Stimulated activated CD8-positive, alpha-beta memory T cell treated with anti-CD3 and anti-CD28 coated beads, Interleukin-15, amount 100 ng/mL, for 1 hour (primary cell): ENCODE measurements around the gene DCBLD2.

Experiments used
- DNase-seq: peaks from one replicate; pipeline ENCODE4 v3.0.0-alpha.2; 2020; ENCODE audit warnings: low read depth

The DCBLD2 gene

DNA sequence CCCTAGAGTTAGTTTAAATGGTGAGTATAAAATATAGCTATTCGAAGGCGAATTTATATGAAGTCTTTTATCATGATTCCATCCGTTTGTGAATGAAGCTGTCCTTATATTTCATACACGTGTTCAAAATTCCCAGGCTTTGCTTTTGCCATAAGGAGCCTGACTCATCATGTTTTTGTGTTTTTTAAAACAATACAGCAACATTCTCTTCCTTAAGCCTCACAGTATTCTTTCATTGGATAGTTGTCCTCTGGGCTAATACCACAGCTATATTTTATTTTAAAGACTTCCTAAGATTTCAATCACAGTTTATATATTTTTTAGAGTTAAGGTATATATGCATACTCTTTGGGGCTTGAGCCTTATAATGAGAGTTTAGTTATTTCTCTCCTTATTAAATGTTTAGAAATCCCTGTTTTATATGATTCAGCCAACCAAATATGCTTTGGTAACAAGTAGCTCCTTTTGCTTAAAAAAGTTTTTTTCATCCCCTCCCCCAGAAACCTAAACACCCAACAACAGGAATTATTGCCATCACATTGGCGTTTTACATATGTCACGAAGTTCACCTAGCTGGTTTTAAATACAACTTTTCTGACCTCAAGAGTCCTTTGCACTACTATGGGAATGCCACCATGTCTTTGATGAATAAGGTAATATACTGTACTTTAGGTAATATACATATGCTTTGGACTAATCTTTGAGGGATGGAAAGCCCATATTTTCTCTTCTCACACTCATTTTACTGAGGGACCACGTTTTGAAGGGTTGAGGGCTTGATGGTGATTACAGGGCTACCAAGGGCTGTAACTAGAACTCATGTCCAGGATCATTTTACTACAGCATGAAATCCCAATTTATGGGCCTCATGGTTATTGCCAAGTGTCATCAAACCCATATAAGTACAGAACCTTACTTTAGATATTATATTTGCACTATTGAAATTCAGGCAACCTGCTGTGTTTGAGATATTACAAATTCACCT, 109.9 kb downstream of the DCBLD2 start:
- DNase-seq = no peak

DNA sequence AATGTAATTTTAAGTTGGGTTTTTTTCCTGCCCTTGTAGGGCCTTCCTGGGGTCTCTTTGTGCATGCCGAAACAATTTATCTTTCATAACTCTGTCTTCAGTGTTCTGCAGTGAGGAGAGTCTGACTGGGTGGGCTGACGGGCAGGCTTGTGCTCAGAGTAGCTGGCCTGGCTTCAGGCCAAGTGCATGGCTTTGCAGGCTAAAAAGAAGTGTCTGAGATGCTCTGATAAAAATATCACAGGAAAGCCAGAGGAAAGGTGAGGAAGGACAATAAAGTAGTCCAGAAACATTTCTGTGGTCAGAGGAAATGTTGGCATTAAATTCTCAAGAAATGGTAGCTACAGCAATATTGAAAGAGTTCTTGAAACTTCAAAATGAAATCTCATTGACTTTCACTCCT, 112.8 kb downstream of the DCBLD2 start:
- DNase-seq = no peak

DNA sequence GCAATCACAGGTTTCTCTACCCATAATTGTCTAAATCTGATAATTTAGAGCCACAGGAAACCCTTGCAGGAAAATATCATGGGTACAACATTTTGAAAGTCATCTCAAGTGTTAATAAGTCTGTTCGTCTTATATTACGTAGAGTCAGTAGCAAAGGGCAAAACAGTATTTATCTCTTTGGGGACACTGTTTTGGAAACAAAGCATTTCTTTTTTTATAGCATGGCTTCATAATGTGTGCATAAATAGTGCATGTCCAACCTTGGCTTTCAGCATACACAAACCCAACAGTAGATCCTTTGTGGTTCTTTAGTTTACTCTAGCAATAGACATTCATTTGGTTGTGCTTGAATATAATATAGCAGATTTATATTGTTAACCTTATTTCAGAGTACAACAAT, 114.3 kb downstream of the DCBLD2 start:
- no peak for DNase-seq

DNA sequence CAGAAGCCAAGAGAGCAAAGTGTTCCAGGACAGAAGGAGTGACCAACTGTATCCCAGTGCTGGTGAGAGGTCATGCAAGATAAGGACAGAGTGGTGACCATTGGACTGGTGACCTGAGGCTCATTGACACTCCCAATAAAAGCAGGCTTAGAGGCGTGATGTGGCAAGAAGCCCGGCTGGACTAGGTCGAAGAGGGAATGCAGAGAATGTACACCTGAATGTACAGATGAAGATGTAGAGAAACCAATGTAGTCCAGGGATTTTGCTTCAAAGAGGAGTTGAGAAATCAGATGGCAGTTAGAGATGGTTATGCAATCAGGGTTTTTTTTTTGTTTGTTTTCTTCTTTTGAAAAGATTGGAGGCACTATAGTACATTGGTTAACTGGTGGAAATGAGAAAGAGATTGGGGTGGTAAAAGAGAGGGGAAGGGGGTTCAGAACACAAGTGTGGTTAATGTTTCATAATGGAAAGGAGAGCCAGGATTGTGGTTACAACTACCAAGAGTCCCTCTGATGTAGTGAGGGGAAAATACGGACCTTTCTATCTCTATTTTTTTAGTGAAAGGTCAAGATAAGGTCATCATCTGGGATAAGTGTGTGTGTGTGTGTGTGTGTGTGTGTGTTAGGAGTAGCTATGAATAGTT, 115.0 kb downstream of the DCBLD2 start:
- no peak for DNase-seq

DNA sequence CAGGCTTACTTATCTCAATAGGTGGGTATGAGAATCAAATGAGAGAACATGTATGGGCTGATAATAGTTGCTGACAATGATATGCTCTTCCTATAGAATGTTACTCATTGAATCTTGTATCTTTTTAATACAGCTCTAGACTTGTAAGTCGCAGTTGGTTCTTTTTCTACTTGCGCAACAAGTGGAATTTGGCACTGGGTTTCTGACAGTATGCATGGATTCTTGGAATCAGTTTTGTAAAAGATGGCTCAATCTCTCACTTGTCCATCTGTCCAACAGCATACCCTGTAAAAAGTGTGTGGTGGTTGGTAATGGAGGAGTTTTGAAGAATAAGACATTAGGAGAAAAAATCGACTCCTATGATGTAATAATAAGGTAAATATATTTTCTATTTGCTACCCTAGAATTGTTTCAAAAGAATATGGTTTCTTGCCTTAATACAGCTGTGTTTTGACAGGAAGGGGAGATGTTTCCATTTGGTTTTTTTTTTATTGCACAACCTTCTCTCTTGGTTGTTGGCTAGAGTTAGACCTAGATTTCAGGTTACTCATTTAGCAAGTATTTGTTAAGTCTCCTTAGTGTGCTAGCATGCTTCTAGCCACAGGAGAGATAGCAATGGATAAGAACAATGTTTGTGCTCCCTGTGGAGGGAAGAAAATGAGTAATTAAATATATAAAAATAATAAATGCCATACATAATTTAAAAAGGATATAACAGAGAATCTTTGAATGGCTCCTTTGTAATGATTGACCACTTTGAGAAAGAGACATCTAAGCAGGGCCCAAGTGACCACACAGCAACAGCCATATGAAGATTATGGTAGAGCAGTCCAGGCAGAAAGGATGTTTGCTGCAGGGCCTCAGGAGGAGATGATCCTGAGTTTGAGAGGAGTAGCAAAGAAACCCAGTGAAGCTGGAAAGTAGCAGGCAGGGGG, 116.6 kb downstream of the DCBLD2 start:
- DNase-seq = no peak

DNA sequence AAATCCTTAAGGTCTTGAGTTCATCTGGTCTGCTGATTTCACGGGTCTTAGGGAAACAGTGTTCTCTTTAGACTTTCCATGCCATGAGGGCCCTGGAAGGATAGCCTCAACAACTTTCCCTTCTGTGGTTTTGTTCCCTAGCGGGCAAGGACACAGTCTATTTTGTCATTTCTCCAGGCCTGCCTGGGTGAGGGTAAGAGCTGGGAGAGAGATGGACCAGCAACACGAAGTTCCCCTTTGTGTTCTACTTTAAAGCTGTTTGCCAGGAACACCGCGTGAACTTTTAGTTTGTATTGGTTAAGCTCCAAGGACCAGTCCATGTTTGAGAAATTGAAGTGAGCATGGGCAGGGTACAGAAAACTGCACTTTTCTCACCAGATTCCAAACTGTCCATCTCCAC, 117.5 kb downstream of the DCBLD2 start:
- no peak for DNase-seq

DNA sequence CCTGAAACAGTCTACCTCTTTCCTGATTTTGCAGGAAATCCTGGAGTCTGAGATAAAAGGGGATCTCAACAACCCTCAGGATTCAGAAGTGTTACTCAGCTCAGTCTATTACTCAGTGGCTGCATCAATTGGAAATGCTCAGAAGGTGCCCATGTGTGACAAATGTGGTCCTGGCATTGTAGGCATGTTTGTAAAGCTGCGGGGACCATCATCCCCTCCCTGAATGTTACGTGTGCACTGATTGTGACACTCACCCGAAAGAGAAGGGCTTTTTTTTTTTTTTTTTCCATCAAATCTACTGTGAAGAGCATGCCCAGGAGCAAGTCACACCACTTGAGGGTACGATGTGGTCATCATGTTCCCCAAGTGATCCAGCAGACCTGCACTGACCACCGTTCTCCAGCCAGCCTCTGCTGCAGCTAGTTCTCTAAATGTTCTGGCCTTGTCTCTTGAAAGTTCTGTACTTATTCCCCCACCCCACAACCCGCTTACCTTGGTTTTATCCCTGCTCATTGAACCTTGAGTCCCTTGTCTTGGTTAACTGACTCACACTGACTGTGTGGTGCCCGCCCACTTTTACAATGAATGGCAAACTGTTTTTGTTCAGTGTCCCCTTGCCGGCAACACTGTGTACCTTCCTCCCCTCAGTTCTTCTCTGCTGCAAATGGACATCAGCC, 118.5 kb downstream of the DCBLD2 start:
- no peak for DNase-seq

DNA sequence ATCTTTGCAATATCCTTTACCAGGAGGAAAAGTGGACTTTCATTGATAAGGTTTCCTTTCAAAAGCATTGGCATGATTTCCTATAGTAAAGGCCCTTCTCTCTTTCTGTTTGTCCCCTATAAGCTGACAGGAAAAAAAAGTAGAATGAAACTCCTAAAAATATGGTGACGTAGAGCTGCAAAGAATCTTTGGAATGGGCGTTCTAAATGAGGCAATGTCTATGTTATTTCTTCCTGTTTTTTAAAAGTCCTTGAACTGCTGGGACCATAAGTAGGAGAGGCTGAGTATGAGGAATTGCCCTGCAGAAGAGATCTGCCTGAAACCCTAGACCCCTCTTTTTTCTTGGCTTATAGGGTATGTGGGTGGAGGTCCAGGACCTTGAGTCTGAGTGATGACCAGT, 121.2 kb downstream of the DCBLD2 start:
- DNase-seq = no peak

DNA sequence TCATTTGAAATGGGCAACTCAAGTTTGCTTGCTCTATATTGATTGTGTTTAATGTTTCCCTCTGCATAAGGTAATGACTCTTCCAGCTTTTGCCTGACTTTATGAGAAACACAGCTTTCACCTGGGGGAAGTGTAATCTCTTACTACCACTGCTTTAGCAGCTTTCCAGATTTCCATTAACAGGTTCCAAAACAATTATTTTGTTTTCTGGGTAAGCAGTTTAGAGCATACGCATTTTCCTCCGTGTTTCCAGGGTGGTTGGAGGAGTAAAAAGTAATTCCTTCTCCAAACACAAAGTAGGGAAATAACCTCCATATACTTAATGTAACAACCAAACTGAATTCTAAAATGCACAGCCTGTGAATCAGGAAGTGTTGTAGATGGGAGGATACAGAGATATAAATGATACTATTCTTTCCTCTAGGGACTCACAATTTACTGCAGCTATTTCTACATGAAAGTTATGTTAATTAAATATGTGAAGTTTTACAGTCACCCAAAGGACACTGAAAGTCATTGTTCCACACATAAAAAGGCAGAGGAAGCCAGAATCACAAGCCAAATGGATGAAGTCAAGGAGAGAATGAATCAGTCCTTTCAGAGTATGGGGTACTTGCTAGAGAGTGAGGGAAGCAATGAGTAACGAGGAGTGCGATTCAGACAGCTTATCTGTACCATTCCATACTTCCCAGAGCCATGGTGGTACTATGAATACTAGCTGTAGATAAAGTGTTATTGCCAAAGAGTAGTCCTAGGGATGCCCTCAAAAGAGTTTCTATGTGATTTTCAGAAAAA, 121.8 kb downstream of the DCBLD2 start:
- no peak for DNase-seq

DNA sequence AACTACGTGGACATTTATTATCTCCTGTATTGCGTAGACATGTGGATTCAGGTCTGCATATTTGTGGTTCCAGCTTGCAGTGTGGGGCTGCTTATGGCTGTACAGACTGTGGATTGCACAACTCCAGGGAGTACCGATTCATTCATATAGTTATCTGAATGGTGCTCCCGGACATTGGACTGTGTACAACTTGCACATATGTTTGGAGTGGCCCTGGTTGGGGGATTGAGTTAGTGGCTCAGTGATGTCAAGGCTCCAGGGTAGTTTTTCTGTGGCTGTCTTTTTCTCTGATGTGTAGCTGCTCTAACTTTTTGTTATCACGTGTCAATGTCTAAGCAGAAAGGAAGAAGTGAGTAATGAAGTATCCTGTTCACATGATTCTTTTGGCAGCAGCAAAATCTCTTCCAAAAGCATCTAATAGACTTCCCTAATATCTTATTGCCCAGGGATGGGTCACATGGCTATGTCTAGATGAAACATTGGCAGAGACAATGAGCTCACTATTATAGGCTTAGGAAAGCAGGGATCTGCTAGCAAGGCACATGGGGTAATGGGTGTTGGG, 122.6 kb downstream of the DCBLD2 start:
- no peak for DNase-seq

DNA sequence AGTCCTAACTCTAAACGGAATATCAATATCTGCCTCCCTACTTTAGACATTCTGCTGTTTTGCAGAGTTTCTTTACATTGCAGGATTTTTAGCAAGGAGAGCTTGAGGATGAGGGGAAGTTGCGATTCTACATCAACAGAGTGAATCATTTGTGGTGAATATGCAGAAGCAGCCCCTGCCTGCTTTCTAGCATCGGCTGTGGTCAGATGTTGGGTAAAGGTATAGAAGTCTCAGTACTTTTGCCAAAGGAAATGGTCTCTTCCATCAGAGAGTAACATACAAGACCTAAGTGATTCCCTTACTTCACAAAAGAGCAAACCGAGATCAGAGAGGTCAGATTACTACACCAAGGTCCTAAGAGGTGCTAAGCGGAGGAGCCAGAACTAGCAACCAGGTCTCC, 123.1 kb downstream of the DCBLD2 start:
- DNase-seq = no peak

DNA sequence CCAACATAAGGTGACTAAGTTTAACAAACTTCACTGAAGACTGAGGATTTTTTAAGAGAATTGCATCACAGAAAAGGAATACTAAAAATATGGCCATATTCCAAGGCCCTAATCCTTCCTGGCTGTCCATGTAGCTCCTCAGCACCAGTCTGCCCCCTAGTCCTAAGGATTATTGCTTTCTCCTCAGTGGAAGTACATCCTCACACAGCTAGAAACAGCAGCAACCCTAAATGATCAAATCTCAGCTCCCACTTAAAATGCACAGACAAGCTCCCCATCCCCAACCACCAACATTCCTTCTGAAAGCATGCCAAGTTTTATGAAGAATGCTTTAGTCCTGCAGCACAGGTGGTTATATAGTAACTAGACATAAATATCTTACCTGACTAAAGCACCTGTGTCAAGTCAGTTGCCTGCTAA, 123.7 kb downstream of the DCBLD2 start:
- DNase-seq = no peak

DNA sequence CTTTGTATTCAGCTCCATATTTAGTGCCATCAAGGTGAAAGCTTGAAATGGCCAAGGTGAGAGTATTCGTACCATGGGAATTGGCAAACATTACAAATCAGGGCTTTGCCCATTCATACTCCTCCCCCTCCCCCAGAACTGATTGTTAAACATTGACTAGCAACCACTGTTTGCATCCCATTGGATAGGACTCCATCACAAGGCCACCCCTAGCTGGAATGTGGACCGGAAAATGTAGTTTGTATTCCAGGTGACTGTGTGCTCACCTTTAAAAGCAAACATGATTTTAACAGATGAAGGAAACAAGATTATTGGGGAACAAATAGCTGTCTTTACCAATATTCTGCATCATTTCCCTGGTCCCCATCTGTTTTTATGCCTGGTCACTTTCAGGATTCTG, 124.2 kb downstream of the DCBLD2 start:
- no peak for DNase-seq

DNA sequence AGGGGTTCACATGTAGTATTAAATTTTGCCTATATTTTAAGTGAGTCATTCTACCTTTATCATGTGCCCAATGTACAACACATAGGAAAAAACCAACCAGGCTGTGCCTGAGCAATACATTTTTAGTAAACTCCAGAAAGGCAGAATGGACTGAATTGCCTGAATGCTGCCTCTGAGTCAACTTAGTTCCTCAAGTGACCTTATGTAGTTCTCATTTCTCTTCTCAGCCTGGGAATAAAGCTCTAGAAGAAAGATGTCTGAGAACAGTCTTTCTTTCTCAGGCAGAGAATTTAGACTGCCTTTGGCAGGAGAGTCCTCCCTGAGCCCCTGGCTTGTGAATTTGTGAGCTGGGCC, 125.4 kb downstream of the DCBLD2 start:
- DNase-seq = no peak

DNA sequence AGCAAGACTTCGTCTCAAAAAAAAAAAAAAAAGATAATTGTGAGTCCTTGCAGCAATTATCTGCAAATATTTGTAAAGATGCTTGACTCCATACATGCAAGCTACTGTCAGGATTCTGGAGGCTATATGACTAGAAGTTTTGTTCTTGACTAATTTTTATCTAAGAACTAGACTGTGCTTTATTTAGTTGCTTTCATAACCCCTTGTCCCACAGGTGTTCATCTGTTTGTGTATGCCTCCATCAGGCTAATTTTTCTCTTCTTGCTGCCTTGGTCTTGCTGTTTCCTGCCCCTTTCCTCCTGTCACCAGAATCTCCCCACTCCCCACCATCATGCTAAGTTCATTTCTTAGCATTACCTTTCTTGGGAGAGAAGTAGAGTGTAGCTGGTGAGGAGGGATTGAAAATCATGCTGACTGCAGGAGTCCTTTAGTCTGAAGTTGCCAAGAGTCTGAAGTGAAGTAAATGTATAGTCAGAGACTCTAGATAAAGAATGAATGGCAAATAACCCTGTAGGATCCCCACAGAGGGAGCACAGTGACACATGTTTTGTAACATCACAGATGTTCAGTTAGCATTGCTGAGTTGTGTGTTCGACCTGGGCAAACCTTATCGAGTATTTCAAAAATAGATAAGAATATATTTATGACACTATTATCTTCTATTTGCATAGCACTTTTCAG, 125.9 kb downstream of the DCBLD2 start:
- no peak for DNase-seq

DNA sequence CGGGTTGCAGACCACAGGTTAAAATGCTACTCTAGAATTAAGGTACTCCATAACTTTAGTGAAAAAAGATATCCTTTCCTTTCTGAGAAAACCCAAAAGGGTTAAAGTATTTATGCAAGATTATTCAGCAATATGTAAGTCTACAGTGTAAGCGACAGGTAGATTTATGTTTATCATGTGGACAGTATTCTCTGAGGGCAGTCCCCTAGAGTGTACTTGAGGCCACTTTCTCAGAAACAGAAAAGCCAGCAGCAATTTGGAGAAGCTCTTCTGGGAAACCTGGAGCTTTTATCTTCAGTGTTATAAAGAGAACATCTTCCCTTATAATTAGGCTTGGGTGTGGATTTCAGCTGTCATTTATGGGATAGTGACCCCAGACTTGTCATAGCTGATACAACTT, 129.5 kb downstream of the DCBLD2 start:
- no peak for DNase-seq

DNA sequence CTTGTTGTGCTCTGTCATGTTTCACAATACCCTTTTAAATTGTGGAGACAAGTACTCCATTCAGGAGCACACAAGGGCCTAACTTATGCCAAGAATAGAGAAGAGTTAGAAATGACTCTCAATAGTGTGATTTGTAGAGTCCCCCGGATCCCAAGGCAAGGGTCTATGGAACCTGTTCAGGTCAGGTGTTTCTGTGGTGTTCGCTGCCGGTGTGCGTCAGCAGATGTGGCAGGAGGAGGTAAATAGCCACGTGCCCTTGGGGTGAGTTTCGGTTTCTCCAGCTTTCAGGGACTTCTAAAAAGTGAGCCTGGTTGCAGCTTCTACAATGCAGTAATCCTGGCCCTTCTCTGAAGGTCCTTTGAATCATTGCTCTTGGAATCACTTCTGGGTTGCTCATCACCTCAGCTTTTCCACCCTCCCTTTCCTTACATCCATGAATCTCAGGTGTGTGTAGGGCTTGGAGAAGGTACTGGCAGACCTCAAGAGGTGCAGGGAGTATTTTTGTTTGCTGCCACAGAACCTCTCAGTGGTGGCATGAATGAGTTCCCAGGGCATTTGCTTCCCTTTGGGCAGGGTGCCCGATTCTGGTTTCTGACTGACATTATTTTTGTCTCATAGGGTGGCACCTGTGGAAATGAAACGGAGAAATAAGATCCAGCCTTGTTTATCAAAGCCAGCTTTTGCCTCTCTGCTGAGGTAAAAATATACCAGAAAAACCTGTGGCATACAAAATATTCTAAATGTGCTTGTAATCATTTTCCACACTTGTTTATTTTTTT, 131.0 kb downstream of the DCBLD2 start:
- DNase-seq = no peak

DNA sequence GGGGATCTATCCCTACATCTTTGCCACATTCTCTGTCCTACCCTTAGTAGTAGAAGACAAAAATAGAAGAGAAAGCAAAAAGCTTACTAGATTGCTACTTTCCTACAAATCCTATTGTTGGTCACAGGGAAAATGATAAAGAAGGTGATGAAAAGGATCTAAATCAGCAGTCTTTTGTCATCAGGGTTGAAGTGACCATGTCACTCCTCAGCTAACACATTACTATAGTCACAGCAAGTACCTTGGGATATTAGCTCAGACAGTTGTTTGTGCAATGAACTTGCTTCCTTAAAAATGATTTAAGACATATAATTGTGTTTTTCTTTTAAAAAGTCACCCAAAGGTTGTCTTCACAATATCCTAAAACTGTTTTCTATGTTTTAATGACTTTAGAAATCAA, 132.0 kb downstream of the DCBLD2 start:
- no peak for DNase-seq

DNA sequence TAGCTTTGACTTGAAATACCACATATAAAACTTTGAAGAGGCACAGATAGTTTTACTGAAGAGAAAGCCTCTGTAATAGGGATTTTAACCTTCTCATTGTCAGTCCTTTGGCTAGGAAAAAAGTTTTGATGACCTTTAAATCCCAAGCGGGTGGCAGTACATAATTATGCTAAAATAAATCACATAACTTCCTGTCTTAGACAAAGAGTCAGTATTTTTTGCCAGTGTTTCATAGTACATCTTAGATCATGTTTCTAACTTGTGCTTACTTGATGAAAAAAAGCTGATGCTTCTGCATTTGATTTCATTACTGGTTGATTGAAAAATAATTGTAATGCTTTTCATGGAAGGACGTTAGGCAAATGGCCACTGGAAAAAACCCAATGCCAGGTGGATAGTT, 132.5 kb downstream of the DCBLD2 start:
- no peak for DNase-seq
